ENCODE data around the gene CSPG4. TPM values are rescaled to one million over a fixed set of nuclear protein-coding genes. Genes with fewer than 3 reads are reported as not detected.

Gene CSPG4
- total and polyA plus RNA-seq, 9 of the 15 experiments (the other 6 are each of a cell fraction or from before 2014, with no cell fraction given) = under 0.01 to 0.07 (median 0.04) TPM; not detected in 5

- TF ChIP-seq TFE3 (CRISPR knock-in tag; IDR thresholded peaks at IDR 0.05) (no peak), PTBP1 (IDR thresholded peaks at IDR 0.05; ENCODE audit: low read depth, low read length) (no peak), CHD4 (IDR thresholded peaks at IDR 0.05; ENCODE audit: insufficient read depth, insufficient replicate concordance, low read depth, low read length, poor library complexity, severe bottlenecking) (no peak), CREBBP (IDR thresholded peaks at IDR 0.05; ENCODE audit: low read depth, low read length) (no peak), JUND (IDR thresholded peaks at IDR 0.05; ENCODE audit: borderline replicate concordance, low read depth, low read length) (no peak; the same call in 1 of the 2 replicates), JUND (tag; IDR thresholded peaks at IDR 0.05; ENCODE audit: borderline replicate concordance, low read depth, low read length) (no peak), THRA (IDR thresholded peaks at IDR 0.05) (no peak), ZFP30 (CRISPR knock-in tag; IDR thresholded peaks at IDR 0.05; ENCODE audit: borderline replicate concordance) (no peak), ZNF12 (CRISPR knock-in tag; IDR thresholded peaks at IDR 0.05) (no peak), ZNF239 (CRISPR knock-in tag; IDR thresholded peaks at IDR 0.05) (no peak), SRSF7 (optimal IDR thresholded peaks at IDR 0.05; ENCODE audit: low read depth, low read length) (no peak), BCLAF1 (IDR thresholded peaks at IDR 0.05; ENCODE audit: borderline replicate concordance in 1 of 2, control insufficient read depth in 1 of 2, low read depth in 2 of 2, low read length in 1 of 2) (no peak)
Measured at GRCh38 chr15:75647370-75648155, 65.1 kb downstream of the CSPG4 start, which contains the start of gene SNX33 (continued).
